HCT116 (cell line): ENCODE measurements around the gene KRTAP5-2. TPM values are rescaled to one million over a fixed set of nuclear protein-coding genes. Genes with fewer than 3 reads are reported as not detected.

ENCODE experiments used
- ATAC-seq: fragments of 200-7000 bp; cut with Tn5 transposase; 2 replicates; pipeline ENCODE4 v1.9.1; 2020; ENCODE audit warnings: mild to moderate bottlenecking, moderate library complexity
- BruUV-seq: library from RNA; stranded (reverse); fragments of 400-500 nt; replicated peaks from 2 replicates; lab custom pipeline; 2021; lab: Mats Ljungman, UMichigan
- CTCF ChIA-PET: fragments of 300-600 bp; sonication (Branson Sonifier 250); formaldehyde crosslinking; loops from one replicate; lab custom pipeline; 2021; ENCODE audit warnings: antibody characterized with exemption; lab: Charles Lee
- POLR2A ChIA-PET: fragments of 300-600, 350-600 bp; sonication (Branson Sonifier 250); formaldehyde crosslinking; loops from one replicate; lab custom pipeline; 2021; ENCODE audit warnings: antibody characterized with exemption; lab: Charles Lee
- RAD21 ChIA-PET, 2 experiments: fragments of 300-600 bp; sonication (Branson Sonifier 250); formaldehyde crosslinking; loops; one replicate each; lab custom pipeline; 2023; ENCODE audit warnings: low total read pairs in 2 of 2; ENCODE audit not compliant: uncharacterized antibody in 2 of 2, unreplicated experiment in 2 of 2, low non-redundant PET in 1 of 2; lab: Charles Lee
- DNase-seq: peaks from one replicate; pipeline ENCODE4 v3.0.0-alpha.2; 2010; ENCODE audit warnings: low read depth, low spot score
- H2AFZ ChIP-seq: fragments of 200-600 bp; shearing (Covaris generic), sonication (generic); 2 replicates; pipeline ENCODE4 v1.6.1; 2017; ENCODE audit warnings: low read depth, mixed run types, mixed read lengths, antibody characterized with exemption, low read length; ENCODE audit not compliant: poor library complexity, severe bottlenecking
- H3K27ac ChIP-seq: 2 replicates; pipeline ENCODE4 v1.5.1; 2012; ENCODE audit warnings: low read depth, low read length
- H3K27me3 ChIP-seq: fragments of 200-600 bp; sonication (generic); 2 replicates; pipeline ENCODE4 v1.6.1; 2016; ENCODE audit warnings: mixed run types, low read length, mixed read lengths; ENCODE audit not compliant: insufficient read depth
- H3K36me3 ChIP-seq, 2 experiments: fragments of 200-500 bp in 1 of 2; fragments of 200-600 bp in 1 of 2; sonication (Bioruptor generic) in 1 of 2; sonication (generic) in 1 of 2; 2 replicates each; pipeline versions ENCODE4 v1.5.1 to v1.6.1; 2014 to 2016; ENCODE audit warnings: low read length in 2 of 2, inconsistent platforms in 1 of 2, mixed read lengths in 1 of 2, mixed run types in 1 of 2; ENCODE audit not compliant: insufficient read depth in 2 of 2, control insufficient read depth in 1 of 2
- H3K4me1 ChIP-seq, 2 experiments: fragments of 200-600 bp in 1 of 2; sonication (generic) in 1 of 2; 2 replicates each; pipeline versions ENCODE4 v1.5.1 to v1.6.1; 2012 to 2017; ENCODE audit warnings: low read length in 2 of 2, inconsistent platforms in 1 of 2, mild to moderate bottlenecking in 1 of 2, mixed read lengths in 1 of 2, mixed run types in 1 of 2, moderate library complexity in 1 of 2; ENCODE audit not compliant: insufficient read depth in 2 of 2, control insufficient read depth in 1 of 2
- H3K4me2 ChIP-seq: fragments of 200-600 bp; sonication (generic); 2 replicates; pipeline ENCODE4 v1.6.1; 2017; ENCODE audit warnings: mixed run types, low read length, mixed read lengths
- H3K4me3 ChIP-seq, 2 experiments: fragments of 200-600 bp in 1 of 2; sonication (generic) in 1 of 2; replicated peaks in 1 of 2; 2 replicates each; pipeline ENCODE4 v1.5.1; 2011 to 2016; ENCODE audit warnings: low read length in 2 of 2, control low read depth in 1 of 2, low read depth in 1 of 2, mild to moderate bottlenecking in 1 of 2, mixed read lengths in 1 of 2, mixed run types in 1 of 2
- H3K79me2 ChIP-seq: fragments of 200-600 bp; sonication (generic); 2 replicates; pipeline ENCODE4 v1.6.1; 2017; ENCODE audit warnings: mild to moderate bottlenecking, mixed run types, low read length, moderate library complexity, mixed read lengths; ENCODE audit not compliant: insufficient read depth
- H3K9ac ChIP-seq: fragments of 200-600 bp; sonication (generic); 2 replicates; pipeline ENCODE4 v1.6.1; 2016; ENCODE audit warnings: low read length, mixed read lengths
- H3K9me2 ChIP-seq: fragments of 200-600 bp; sonication (generic), shearing (Covaris generic); 2 replicates; pipeline ENCODE4 v1.6.1; 2017; ENCODE audit warnings: mixed run types, mild to moderate bottlenecking, moderate library complexity; ENCODE audit not compliant: insufficient read depth
- H3K9me3 ChIP-seq, 2 experiments: fragments of 200-500 bp in 1 of 2; fragments of 200-600 bp in 1 of 2; sonication (Bioruptor generic) in 1 of 2; sonication (generic) in 1 of 2; 2 replicates each; pipeline ENCODE4 v1.6.1; 2014 to 2017; ENCODE audit warnings: low read length in 2 of 2, mixed read lengths in 2 of 2, inconsistent platforms in 1 of 2, low read depth in 1 of 2, mild to moderate bottlenecking in 1 of 2, mixed run types in 1 of 2, moderate library complexity in 1 of 2; ENCODE audit not compliant: control insufficient read depth in 1 of 2, insufficient read depth in 1 of 2
- H4K20me1 ChIP-seq: fragments of 200-600 bp; sonication (generic), shearing (Covaris generic); 2 replicates; pipeline ENCODE4 v1.6.1; 2017; ENCODE audit warnings: mixed run types, mild to moderate bottlenecking, moderate library complexity; ENCODE audit not compliant: insufficient read depth
- ATF3 ChIP-seq: IDR thresholded peaks from 2 replicates; pipeline ENCODE4 v1.6.1; 2012
- CBX3 ChIP-seq: IDR thresholded peaks from 2 replicates; pipeline ENCODE4 v1.6.1; 2012; ENCODE audit warnings: low read depth
- CEBPB ChIP-seq: IDR thresholded peaks from 2 replicates; pipeline ENCODE4 v1.6.1; 2012; ENCODE audit warnings: low read depth
- CTCF ChIP-seq, 3 experiments: fragments of 200-600 bp in 1 of 3; sonication (generic) in 1 of 3; IDR thresholded peaks in 2 of 3; conservative IDR thresholded peaks in 1 of 3; 2 replicates each; pipeline ENCODE4 v1.5.1; 2012 to 2017; ENCODE audit warnings: low read depth in 2 of 3, low read length in 2 of 3, antibody characterized with exemption in 1 of 3, borderline replicate concordance in 1 of 3, control low read depth in 1 of 3, mild to moderate bottlenecking in 1 of 3, mixed read lengths in 1 of 3, mixed run types in 1 of 3, moderate library complexity in 1 of 3; ENCODE audit not compliant: insufficient read depth in 1 of 3
- EGR1 ChIP-seq: IDR thresholded peaks from 2 replicates; pipeline ENCODE4 v1.6.1; 2012; ENCODE audit warnings: low read depth
- ELF1 ChIP-seq: IDR thresholded peaks from 2 replicates; pipeline ENCODE4 v1.6.1; 2012; ENCODE audit warnings: low read depth, borderline replicate concordance
- EZH2 ChIP-seq: fragments of 200-600 bp; sonication (generic); IDR thresholded peaks from 2 replicates; pipeline ENCODE4 v1.6.1; 2017; ENCODE audit warnings: antibody characterized with exemption, mixed run types
- EZH2phosphoT487 ChIP-seq: fragments of 200-600 bp; IDR thresholded peaks from 2 replicates; pipeline ENCODE4 v1.6.1; 2018; ENCODE audit warnings: antibody characterized with exemption, borderline replicate concordance
- FOSL1 ChIP-seq: IDR thresholded peaks from 2 replicates; pipeline ENCODE4 v1.6.1; 2012; ENCODE audit warnings: low read depth
- POLR2AphosphoS5 ChIP-seq: IDR thresholded peaks from 2 replicates; pipeline ENCODE4 v1.6.1; 2011; ENCODE audit warnings: mild to moderate bottlenecking, low read depth, low read length, moderate library complexity
- REST ChIP-seq: IDR thresholded peaks from 2 replicates; pipeline ENCODE4 v1.6.1; 2012; ENCODE audit warnings: low read depth
- SP1 ChIP-seq: IDR thresholded peaks from 2 replicates; pipeline ENCODE4 v1.6.1; 2012; ENCODE audit warnings: low read depth
- SRF ChIP-seq: IDR thresholded peaks from 2 replicates; pipeline ENCODE4 v1.6.1; 2012; ENCODE audit warnings: low read depth
- TCF7L2 ChIP-seq: IDR thresholded peaks from 2 replicates; pipeline ENCODE4 v1.7.0; 2011; ENCODE audit warnings: borderline replicate concordance, inconsistent platforms; ENCODE audit not compliant: insufficient read depth, insufficient read length; ENCODE audit errors: extremely low read depth
- YY1 ChIP-seq: IDR thresholded peaks from 2 replicates; pipeline ENCODE4 v1.6.1; 2011; ENCODE audit warnings: low read length, low read depth, moderate library complexity, mild to moderate bottlenecking; ENCODE audit not compliant: insufficient replicate concordance; ENCODE audit errors: extremely low read depth
- ZBTB33 ChIP-seq: IDR thresholded peaks from 2 replicates; pipeline ENCODE4 v1.6.1; 2011; ENCODE audit warnings: mild to moderate bottlenecking, low read length, moderate library complexity; ENCODE audit not compliant: insufficient replicate concordance; ENCODE audit errors: extremely low read depth
- ZFX ChIP-seq: fragments of 450-650 bp; IDR thresholded peaks from 2 replicates; pipeline ENCODE4 v1.6.1; 2017
- intact Hi-C: fragments of 100-400 bp; cut with micrococcal nuclease; formaldehyde crosslinking; loops from 2 replicates; pipeline ENCODE4 v1.10.0; 2022
- total RNA-seq: library from RNA; stranded (reverse); gene quantifications from one replicate; pipeline ENCODE4 v1.2.1, GENCODE V29; 2021; ENCODE audit not compliant: unreplicated experiment

The KRTAP5-2 gene
- total RNA-seq, 1 experiment from 2014 or later: not detected

GRCh38 chr11:1581976-1582375, 16.1 kb downstream of the KRTAP5-2 start:
- H3K4me3 ChIP-seq: no peak overlapping the region
- no peaks in the 10 kb centered on the region for H3K4me1 ChIP-seq
- H2AFZ ChIP-seq: no peak overlapping the region
- no peaks in the 10 kb centered on the region for H3K36me3 ChIP-seq
- H3K9ac ChIP-seq: no peak overlapping the region
- no TSS peak for BruUV-seq
- intact Hi-C loops: no loop called here
- DNase-seq (no peak), ATAC-seq (no peak)
- H3K9me3 ChIP-seq: peaks cover 0 to 7% of the 10 kb centered on the region in 2 experiments; a peak in 2 of 4 replicates
- RAD21 ChIA-PET: no interaction called here
- H3K27me3 ChIP-seq: no peaks in the 10 kb centered on the region
- POLR2A ChIA-PET: no interaction called here
- H3K9me2 ChIP-seq: no peaks in the 10 kb centered on the region
- no peak overlapping the region for H3K4me2 ChIP-seq
- no peak for TF ChIP-seq EZH2phosphoT487
- no peak for TF ChIP-seq ATF3
- TF ChIP-seq ELF1: no peak
- TF ChIP-seq SP1: no peak
- TF ChIP-seq FOSL1: no peak
- TF ChIP-seq ZBTB33: no peak
- TF ChIP-seq SRF: no peak
- no peak for TF ChIP-seq ZFX
- no peak for TF ChIP-seq EGR1
- no peak for TF ChIP-seq EZH2
- TF ChIP-seq YY1: no peak
- TF ChIP-seq POLR2AphosphoS5: no peak
- TF ChIP-seq TCF7L2: no peak
- TF ChIP-seq CTCF (IDR thresholded peaks at IDR 0.05 in 2 of 3, conservative IDR thresholded peaks at IDR 0.05 in 1 of 3; ENCODE audit: borderline replicate concordance in 1 of 3, insufficient read depth in 1 of 3, low read depth in 2 of 3, low read length in 2 of 3): no peak
- TF ChIP-seq CBX3: no peak
- TF ChIP-seq REST: no peak
- TF ChIP-seq CEBPB: no peak
- H3K79me2 ChIP-seq: no peaks in the 10 kb centered on the region
- CTCF ChIA-PET: interaction anchor here (1.1 to 2.0 kb wide), 2 partner anchors 8 to 13 kb away, joined by 3 to 10 read pairs; no protein-coding TSS in a partner anchor
- no peaks in the 10 kb centered on the region for H4K20me1 ChIP-seq
- no peak overlapping the region for H3K27ac ChIP-seq
